Pons (tissue), 1 donor: ENCODE results near the gene ATG5.
"Not testable (repeated sequence)": the region's sequence is repeated elsewhere in the genome, so short reads cannot be mapped to it uniquely, and the experiment has no call there.

Source experiments
- DNase-seq: peaks from one replicate; pipeline ENCODE4 v3.0.0-alpha.2; 2016; ENCODE audit warnings: low spot score

Gene ATG5

GRCh38 chr6:106257195-106257594, 68.4 kb downstream of the ATG5 start:
- no peak for DNase-seq

- DNase-seq: no peak
These were observed 69.2 kb downstream of the ATG5 start for GRCh38 chr6:106256201-106256968.

GRCh38 chr6:106255306-106255705, 70.3 kb downstream of the ATG5 start:
- DNase-seq: no peak

GRCh38 chr6:106254636-106255035, 70.9 kb downstream of the ATG5 start:
- no peak for DNase-seq

- DNase-seq: no peak
These were observed 71.8 kb downstream of the ATG5 start for GRCh38 chr6:106253731-106254130.

GRCh38 chr6:106253172-106253571, 72.4 kb downstream of the ATG5 start:
- no peak for DNase-seq

GRCh38 chr6:106252687-106253086, 72.9 kb downstream of the ATG5 start:
- no peak for DNase-seq

- not testable (repeated sequence) for DNase-seq
These were observed 73.9 kb downstream of the ATG5 start for GRCh38 chr6:106251531-106252255.

- DNase-seq: no peak
These were observed 74.6 kb downstream of the ATG5 start for GRCh38 chr6:106250953-106251352.

- no peak for DNase-seq
These were observed 75.9 kb downstream of the ATG5 start for GRCh38 chr6:106249658-106250057.

GRCh38 chr6:106247733-106248132, 77.8 kb downstream of the ATG5 start:
- DNase-seq: no peak

GRCh38 chr6:106247293-106247692, 78.3 kb downstream of the ATG5 start:
- no peak for DNase-seq

- DNase-seq: no peak
These were observed 80.6 kb downstream of the ATG5 start for GRCh38 chr6:106244931-106245330.

GRCh38 chr6:106244521-106244920, 81.0 kb downstream of the ATG5 start:
- no peak for DNase-seq

GRCh38 chr6:106243261-106243660, 82.3 kb downstream of the ATG5 start:
- no peak for DNase-seq

- DNase-seq: no peak
These were observed 84.1 kb downstream of the ATG5 start for GRCh38 chr6:106241498-106241897.

GRCh38 chr6:106237286-106237685, 88.3 kb downstream of the ATG5 start:
- no peak for DNase-seq

GRCh38 chr6:106229876-106230445, 95.6 kb downstream of the ATG5 start:
- DNase-seq: not testable (repeated sequence)

- no peak for DNase-seq
These were observed 97.7 kb downstream of the ATG5 start for GRCh38 chr6:106227612-106228507.

- no peak for DNase-seq
These were observed 98.9 kb downstream of the ATG5 start for GRCh38 chr6:106226676-106227075.

- no peak for DNase-seq
These were observed 100.0 kb downstream of the ATG5 start for GRCh38 chr6:106225581-106225980.

GRCh38 chr6:106223300-106223930, 102.1 kb downstream of the ATG5 start:
- DNase-seq: peak; percentile 78
